ENCODE measurements around the gene SUPT20HL1.
"Not testable (repeated sequence)": the region's sequence is repeated elsewhere in the genome, so short reads cannot be mapped to it uniquely, and the experiment has no call there.

The SUPT20HL1 gene

GRCh38 chrX:24364326-24364725, 3.9 kb downstream of the SUPT20HL1 start:
- DNase-seq: no peak

GRCh38 chrX:24364851-24365538, 4.6 kb downstream of the SUPT20HL1 start:
- DNase-seq: no peak

- not testable (repeated sequence) for DNase-seq
Observed at GRCh38 chrX:24366762-24367400, 6.4 kb downstream of the SUPT20HL1 start.

GRCh38 chrX:24369816-24370215, 9.4 kb downstream of the SUPT20HL1 start:
- no peak for DNase-seq

- DNase-seq: peak; percentile 17 to 73
Observed at GRCh38 chrX:24371391-24371972, 11.0 kb downstream of the SUPT20HL1 start.

- no peak for DNase-seq
Observed at GRCh38 chrX:24372021-24372763, 11.8 kb downstream of the SUPT20HL1 start.

- DNase-seq: no peak
Observed at GRCh38 chrX:24375600-24376131, 15.2 kb downstream of the SUPT20HL1 start.

GRCh38 chrX:24376403-24376802, 16.0 kb downstream of the SUPT20HL1 start:
- no peak for DNase-seq

GRCh38 chrX:24377195-24377594, 16.8 kb downstream of the SUPT20HL1 start:
- no peak for DNase-seq

GRCh38 chrX:24377911-24378468, 17.6 kb downstream of the SUPT20HL1 start:
- DNase-seq: no peak

GRCh38 chrX:24378706-24379105, 18.3 kb downstream of the SUPT20HL1 start:
- no peak for DNase-seq

GRCh38 chrX:24380262-24381187, 20.1 kb downstream of the SUPT20HL1 start:
- DNase-seq: no peak

GRCh38 chrX:24382315-24382714, 21.9 kb downstream of the SUPT20HL1 start:
- DNase-seq: not testable (repeated sequence)

- DNase-seq: no peak
Observed at GRCh38 chrX:24387724-24388123, 27.3 kb downstream of the SUPT20HL1 start.

- DNase-seq: no peak
Observed at GRCh38 chrX:24391389-24391788, 30.9 kb downstream of the SUPT20HL1 start.

GRCh38 chrX:24391843-24392242, 31.4 kb downstream of the SUPT20HL1 start:
- no peak for DNase-seq

GRCh38 chrX:24392709-24393108, 32.3 kb downstream of the SUPT20HL1 start:
- no peak for DNase-seq

GRCh38 chrX:24395775-24396174, 35.3 kb downstream of the SUPT20HL1 start:
- peak; percentile 10 to 62 for DNase-seq

- no peak for DNase-seq
Observed at GRCh38 chrX:24396236-24396930, 35.9 kb downstream of the SUPT20HL1 start.

- DNase-seq: no peak
Observed at GRCh38 chrX:24396931-24397279, 36.5 kb downstream of the SUPT20HL1 start.

GRCh38 chrX:24398766-24399165, 38.3 kb downstream of the SUPT20HL1 start:
- DNase-seq: no peak

All from NCI-H524 (cell line).